Peyer's patch (tissue), 4 donors: ENCODE results near the gene PIGK. TPM values are rescaled to one million over a fixed set of nuclear protein-coding genes. Genes with fewer than 3 reads are reported as not detected.

Source experiments
- DNase-seq, 3 donors: peaks; one replicate each; pipeline ENCODE4 v3.0.0-alpha.2; 2017 to 2019
- H3K27ac ChIP-seq, 4 donors: fragments of 200-600 bp; sonication (generic); one replicate each; pipeline ENCODE4 v1.5.1; 2016 to 2019
- H3K27me3 ChIP-seq, 2 donors: fragments of 200-600 bp; sonication (generic); one replicate each; pipeline ENCODE4 v1.5.1; 2019
- H3K36me3 ChIP-seq, 3 donors: fragments of 200-600 bp; sonication (generic); one replicate each; pipeline ENCODE4 v1.5.1; 2016 to 2019
- H3K4me1 ChIP-seq, 4 donors: fragments of 200-600 bp; sonication (generic); one replicate each; pipeline ENCODE4 v1.5.1; 2016 to 2019
- H3K4me3 ChIP-seq, 4 donors: fragments of 200-600 bp; sonication (generic); 1 replicate in 3 of 4; 2 replicates in 1 of 4; pipeline ENCODE4 v1.5.1; 2016 to 2019; ENCODE audit warnings: mild to moderate bottlenecking in 1 of 4
- H3K9me3 ChIP-seq, 4 donors: fragments of 200-600 bp; sonication (generic); one replicate each; pipeline ENCODE4 v1.5.1; 2016 to 2019; ENCODE audit warnings: mild to moderate bottlenecking in 1 of 4
- POLR2A ChIP-seq, 2 donors: fragments of 450-650 bp; IDR thresholded peaks; one replicate each; pipeline ENCODE4 v1.5.1; 2017; ENCODE audit warnings: antibody characterized with exemption in 2 of 2, mild to moderate bottlenecking in 2 of 2, moderate library complexity in 2 of 2
- total RNA-seq, 4 donors: library from RNA; depleted of rRNA; stranded (reverse); fragments of >200 nt; gene quantifications; one replicate each; pipeline ENCODE4 v1.1.0, GENCODE V29; 2016
- TF ChIP-seq, protein P1 (sequence below), 6 experiments: fragments of 450-650 bp in 4 of 6; fragments of 200-600 bp in 2 of 6; sonication (generic) in 1 of 6; IDR thresholded peaks; one replicate each; pipeline ENCODE4 v1.5.1; 2017 to 2019; ENCODE audit warnings: antibody characterized with exemption in 6 of 6, mild to moderate bottlenecking in 3 of 6, moderate library complexity in 1 of 6

Gene PIGK
- total RNA-seq, 4 donors from 2014 or later = 4.1 to 8.8 (median 6.4) TPM

DNA sequence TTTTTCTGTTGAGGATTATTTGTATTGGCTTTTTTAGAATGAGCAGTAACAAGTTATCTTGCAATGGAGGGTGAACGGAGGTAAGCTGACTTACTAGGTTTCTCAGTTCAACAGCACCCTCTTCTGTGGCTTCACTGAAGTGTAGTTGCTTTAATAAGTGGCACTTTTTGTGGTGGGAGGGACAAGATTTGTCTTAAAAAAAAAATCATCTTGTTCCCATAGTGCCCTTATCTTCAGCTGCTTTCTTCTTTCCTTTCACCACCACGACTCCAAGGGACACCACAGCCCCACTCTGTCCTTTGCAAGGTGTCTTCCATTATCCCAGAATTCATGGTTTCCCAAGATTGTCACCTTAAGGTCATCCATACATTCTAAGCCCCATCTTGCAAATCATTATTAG lies 92.9 kb downstream of the PIGK start:
- no peak for TF ChIP-seq POLR2A (IDR thresholded peaks at IDR 0.05)
- TF ChIP-seq, protein P1, sequence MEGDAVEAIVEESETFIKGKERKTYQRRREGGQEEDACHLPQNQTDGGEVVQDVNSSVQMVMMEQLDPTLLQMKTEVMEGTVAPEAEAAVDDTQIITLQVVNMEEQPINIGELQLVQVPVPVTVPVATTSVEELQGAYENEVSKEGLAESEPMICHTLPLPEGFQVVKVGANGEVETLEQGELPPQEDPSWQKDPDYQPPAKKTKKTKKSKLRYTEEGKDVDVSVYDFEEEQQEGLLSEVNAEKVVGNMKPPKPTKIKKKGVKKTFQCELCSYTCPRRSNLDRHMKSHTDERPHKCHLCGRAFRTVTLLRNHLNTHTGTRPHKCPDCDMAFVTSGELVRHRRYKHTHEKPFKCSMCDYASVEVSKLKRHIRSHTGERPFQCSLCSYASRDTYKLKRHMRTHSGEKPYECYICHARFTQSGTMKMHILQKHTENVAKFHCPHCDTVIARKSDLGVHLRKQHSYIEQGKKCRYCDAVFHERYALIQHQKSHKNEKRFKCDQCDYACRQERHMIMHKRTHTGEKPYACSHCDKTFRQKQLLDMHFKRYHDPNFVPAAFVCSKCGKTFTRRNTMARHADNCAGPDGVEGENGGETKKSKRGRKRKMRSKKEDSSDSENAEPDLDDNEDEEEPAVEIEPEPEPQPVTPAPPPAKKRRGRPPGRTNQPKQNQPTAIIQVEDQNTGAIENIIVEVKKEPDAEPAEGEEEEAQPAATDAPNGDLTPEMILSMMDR (IDR thresholded peaks at IDR 0.05) = peak in 4 of 6 experiments; percentile 24 to 60 (median 54)
- no peak overlapping the region for H3K27ac ChIP-seq
- no peaks in the 10 kb centered on the region for H3K36me3 ChIP-seq
- H3K4me3 ChIP-seq = no peak overlapping the region
- no peaks in the 10 kb centered on the region for H3K27me3 ChIP-seq
- DNase-seq = no peak
- no peaks in the 10 kb centered on the region for H3K9me3 ChIP-seq
- no peaks in the 10 kb centered on the region for H3K4me1 ChIP-seq

DNA sequence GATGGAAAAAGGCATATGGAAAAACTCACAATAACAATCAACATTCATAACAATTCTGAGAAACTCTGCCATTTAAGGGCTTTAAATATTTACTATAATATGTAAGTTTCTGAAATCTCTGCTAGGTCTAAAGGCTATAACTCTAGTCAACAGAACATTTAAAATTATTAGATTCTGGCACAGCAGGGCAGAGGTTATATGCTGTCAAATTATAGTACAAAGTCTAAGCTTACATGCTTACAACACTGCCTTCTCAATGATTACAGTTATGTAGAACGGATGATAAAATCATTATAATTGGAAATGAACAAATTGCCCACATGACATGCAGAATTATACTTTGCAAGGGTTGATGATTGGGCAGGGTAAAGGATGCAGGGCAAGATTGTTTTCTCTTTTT lies 97.7 kb downstream of the PIGK start:
- no peak for DNase-seq
- no peak overlapping the region for H3K4me3 ChIP-seq
- no peaks in the 10 kb centered on the region for H3K4me1 ChIP-seq
- H3K36me3 ChIP-seq = no peaks in the 10 kb centered on the region
- no peaks in the 10 kb centered on the region for H3K9me3 ChIP-seq
- no peak overlapping the region for H3K27ac ChIP-seq
- no peaks in the 10 kb centered on the region for H3K27me3 ChIP-seq
- TF ChIP-seq, protein P1 (IDR thresholded peaks at IDR 0.05) = no peak
- TF ChIP-seq POLR2A (IDR thresholded peaks at IDR 0.05) = no peak

DNA sequence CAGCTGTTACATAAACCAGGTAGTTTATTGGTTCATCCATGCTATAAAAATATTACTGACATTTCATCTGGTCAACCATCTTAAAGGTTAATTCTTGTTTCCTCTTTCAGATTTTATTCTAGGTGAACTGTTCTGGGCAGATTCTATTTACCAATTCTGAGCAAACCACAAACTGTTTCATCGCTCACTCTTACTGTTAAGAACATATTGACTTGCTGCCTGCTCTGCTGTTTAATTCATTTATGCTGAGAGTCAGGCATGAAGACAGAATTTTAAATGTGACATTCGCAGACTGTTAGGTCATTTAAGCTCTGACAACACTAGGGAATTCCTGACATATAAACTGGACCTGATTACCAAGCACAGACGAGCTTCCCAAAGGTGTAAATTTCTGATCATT lies 98.3 kb downstream of the PIGK start:
- DNase-seq = no peak
- Histone ChIP-seq H3K9me3 (no peaks in the 10 kb centered on the region), H3K4me1 (no peaks in the 10 kb centered on the region), H3K27ac (no peak overlapping the region), H3K4me3 (no peak overlapping the region), H3K36me3 (no peaks in the 10 kb centered on the region), H3K27me3 (no peaks in the 10 kb centered on the region)
- TF ChIP-seq, protein P1 (IDR thresholded peaks at IDR 0.05) = no peak
- TF ChIP-seq POLR2A (IDR thresholded peaks at IDR 0.05) = no peak

DNA sequence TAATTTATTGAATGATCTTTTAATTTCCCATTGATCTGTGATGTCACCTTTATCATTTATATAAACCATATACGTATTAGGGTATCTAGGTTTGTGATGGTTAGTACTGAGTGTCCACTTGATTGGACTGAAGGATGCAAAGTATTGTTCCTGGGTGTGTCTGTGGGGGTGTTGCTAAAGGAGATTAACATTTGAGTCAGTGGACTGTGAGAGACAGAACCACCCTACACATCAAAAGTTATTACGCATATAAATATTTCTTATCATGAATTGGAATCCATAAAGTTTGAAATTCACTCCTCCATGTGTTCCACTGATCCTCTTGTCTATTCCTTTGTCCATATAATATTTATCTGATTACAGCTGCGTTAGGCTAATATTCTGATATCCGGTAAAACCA lies 100.5 kb downstream of the PIGK start:
- H3K4me1 ChIP-seq = no peaks in the 10 kb centered on the region
- TF ChIP-seq, protein P1 (IDR thresholded peaks at IDR 0.05) = no peak
- no peak for TF ChIP-seq POLR2A (IDR thresholded peaks at IDR 0.05)
- no peak overlapping the region for H3K27ac ChIP-seq
- H3K9me3 ChIP-seq = no peaks in the 10 kb centered on the region
- DNase-seq = no peak
- H3K27me3 ChIP-seq = no peaks in the 10 kb centered on the region
- H3K4me3 ChIP-seq = no peak overlapping the region
- H3K36me3 ChIP-seq = no peaks in the 10 kb centered on the region

DNA sequence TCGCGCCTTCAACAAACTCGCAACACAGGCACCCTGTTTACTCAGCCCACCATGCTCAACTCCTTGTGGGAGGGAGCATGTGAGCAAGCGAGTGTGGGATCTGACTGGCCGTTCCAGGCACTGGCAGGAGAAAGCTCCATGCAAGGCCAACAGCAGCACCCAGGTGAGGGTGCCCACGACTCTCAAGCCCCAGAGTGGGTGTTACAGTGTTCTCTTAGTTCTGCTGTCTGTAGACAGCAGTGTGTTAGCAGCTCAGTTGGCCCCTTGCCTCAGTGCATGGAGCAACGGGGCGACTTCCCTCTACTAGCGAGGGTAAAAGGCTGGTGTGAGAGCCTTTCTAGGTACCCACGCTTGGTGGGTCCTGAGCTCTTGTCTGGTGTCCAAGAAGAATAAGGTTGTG lies 114.6 kb downstream of the PIGK start:
- H3K27ac ChIP-seq = no peak overlapping the region
- no peaks in the 10 kb centered on the region for H3K36me3 ChIP-seq
- no peak overlapping the region for H3K4me3 ChIP-seq
- no peaks in the 10 kb centered on the region for H3K4me1 ChIP-seq
- H3K9me3 ChIP-seq = no peaks in the 10 kb centered on the region
- no peak for DNase-seq
- no peaks in the 10 kb centered on the region for H3K27me3 ChIP-seq
- TF ChIP-seq POLR2A (IDR thresholded peaks at IDR 0.05) = no peak
- TF ChIP-seq, protein P1 (IDR thresholded peaks at IDR 0.05) = no peak

DNA sequence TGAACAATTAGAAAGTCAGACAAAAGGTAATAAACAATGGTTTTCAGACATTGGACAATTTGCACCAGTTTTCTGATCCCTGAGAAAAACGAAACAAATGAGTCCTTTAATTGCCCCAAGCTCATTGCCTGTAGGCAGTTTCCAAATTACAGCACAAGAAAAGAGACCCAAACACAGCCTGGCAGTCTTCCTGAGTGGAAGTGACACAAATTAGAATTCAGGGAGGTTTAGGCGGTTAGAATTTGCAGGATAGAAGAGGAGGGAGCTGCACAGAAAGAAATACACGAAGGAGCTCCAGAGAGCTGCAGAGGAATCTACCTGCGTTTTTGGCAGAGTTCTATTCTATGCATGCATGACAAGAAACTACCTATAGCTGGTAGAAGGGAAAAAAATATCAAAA lies 115.7 kb downstream of the PIGK start:
- no peaks in the 10 kb centered on the region for H3K27me3 ChIP-seq
- no peaks in the 10 kb centered on the region for H3K4me1 ChIP-seq
- no peaks in the 10 kb centered on the region for H3K36me3 ChIP-seq
- no peaks in the 10 kb centered on the region for H3K9me3 ChIP-seq
- DNase-seq = no peak
- TF ChIP-seq POLR2A (IDR thresholded peaks at IDR 0.05) = no peak
- TF ChIP-seq, protein P1 (IDR thresholded peaks at IDR 0.05) = no peak
- H3K27ac ChIP-seq = no peak overlapping the region
- H3K4me3 ChIP-seq = no peak overlapping the region
